GM18499 (cell line): ENCODE data around the gene ODR4.
"Not testable (repeated sequence)": the region's sequence is repeated elsewhere in the genome, so short reads cannot be mapped to it uniquely, and the experiment has no call there.

ENCODE experiments used
- ATAC-seq: cut with Tn5 transposase; IDR thresholded peaks from one replicate; pipeline ENCODE4 v1.9.1; 2021; ENCODE audit warnings: moderate number of reproducible peaks; ENCODE audit not compliant: insufficient read depth, unreplicated experiment

The ODR4 gene

GRCh38 chr1:186420923-186421322 is 45.3 kb downstream of the ODR4 start:
- peak; percentile 89 for ATAC-seq

- no peak for ATAC-seq
Measured at GRCh38 chr1:186421446-186421845, 45.8 kb downstream of the ODR4 start.

GRCh38 chr1:186424539-186424938 is 48.9 kb downstream of the ODR4 start:
- no peak for ATAC-seq

DNA sequence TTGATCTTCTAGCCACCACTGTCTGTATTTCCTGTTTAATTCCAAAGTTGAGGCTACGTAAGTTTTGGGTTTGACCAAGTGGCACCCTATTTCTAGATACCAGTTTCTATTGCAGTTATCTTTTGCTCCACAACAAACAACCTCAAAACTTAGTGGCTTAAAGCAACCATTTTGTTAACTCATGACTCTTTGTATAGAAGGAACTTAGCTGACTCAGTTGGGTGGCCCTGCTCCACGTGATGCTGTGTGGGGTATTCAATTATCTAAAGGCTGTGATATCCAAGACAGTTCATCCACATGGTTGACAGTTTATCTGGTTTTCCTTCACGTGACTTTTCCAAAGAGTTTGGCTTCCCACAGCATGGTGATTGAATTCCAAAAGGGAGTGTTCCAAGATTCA is 50.5 kb downstream of the ODR4 start:
- no peak for ATAC-seq

GRCh38 chr1:186429017-186429416 is 53.4 kb downstream of the ODR4 start:
- ATAC-seq = no peak

DNA sequence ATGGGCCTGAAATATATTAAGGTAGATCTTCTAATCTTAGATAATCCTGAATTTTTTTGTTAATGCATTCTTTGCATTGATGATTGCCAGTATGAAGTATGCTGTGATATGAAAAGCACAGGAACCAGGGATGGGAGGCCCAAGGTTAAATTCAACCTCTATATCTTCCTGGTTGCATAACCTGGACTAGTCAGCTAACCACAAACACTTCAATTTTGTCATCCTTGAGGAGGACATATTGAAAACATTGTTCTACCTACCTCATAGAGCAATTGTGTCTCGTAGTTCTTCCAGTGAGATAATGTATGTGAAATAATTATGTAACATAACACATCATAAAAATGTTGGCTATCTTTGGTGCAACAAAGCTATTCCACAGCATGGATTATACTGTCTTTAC is 59.7 kb downstream of the ODR4 start:
- ATAC-seq = no peak

DNA sequence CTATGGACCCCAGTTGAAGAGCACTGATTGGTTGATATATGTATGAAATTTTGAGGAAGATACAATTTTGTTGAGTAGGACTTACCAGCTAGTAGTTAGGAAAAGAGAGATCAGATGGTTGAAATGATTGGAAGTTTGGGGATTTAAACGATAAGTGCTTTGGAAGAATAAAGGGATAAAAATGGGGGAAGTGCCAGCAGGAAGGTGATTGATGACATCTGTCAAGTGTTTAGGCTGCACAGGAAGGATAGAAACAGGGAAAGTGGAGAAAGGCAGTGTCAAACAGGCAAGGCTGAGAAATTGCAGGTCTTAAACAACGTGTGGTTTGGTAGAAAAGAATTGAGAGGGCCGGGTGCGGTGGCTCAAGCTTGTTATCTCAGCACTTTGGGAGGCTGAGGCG is 62.9 kb downstream of the ODR4 start:
- ATAC-seq = no peak

DNA sequence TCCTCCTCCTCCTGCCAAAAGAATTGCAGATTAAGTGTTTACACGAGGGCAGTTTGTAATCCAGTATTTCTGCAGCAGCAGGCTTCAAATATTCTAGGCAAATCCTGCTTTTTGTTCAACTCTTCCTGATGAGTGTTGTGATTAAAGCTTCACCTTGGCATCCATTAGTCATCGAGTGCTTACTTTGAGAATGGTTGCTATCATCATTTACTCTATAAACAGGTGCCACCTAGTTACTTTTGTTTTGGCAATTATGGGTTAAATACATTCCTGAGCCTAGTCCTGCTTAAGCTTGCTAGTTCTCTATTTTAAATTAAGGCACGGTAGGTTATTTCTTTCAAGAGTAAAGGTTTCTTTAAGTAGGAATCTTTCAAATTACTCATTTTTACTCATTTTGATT is 64.9 kb downstream of the ODR4 start:
- no peak for ATAC-seq

DNA sequence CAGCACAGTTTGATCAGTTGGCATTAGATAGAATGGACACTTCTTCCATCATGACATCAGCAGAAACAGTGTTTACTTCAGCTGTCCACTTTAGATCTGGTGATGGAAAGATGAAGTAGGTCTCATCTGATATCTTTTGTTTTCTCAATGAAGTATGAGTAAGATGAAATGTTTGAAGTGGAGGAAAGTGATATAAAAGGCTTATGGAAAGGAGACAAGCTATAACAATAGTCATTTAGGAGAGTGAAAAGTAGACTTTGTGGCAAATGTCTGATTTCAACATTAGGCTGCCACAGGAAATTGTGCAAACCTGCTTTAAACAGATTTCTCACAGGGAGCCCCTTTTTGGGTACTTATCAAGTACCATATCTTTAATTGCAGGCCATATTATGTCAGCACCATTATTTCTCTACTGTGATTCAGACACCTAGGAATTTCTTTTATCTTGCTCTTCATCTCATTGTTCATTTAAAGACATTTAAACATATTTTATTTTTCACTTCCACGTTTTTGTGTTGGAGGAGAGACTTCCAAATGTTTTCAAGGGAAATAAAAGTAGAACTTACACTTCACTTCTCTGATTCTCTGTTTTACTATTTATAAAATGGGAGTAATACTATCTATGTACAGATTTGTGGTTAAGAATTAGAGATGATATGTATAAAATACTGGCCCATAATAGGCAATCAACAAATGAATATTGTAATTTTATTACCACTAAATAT is 67.2 kb downstream of the ODR4 start:
- ATAC-seq = no peak

- ATAC-seq = peak; percentile 51
Measured at GRCh38 chr1:186443638-186444037, 68.0 kb downstream of the ODR4 start.

GRCh38 chr1:186446152-186446551 is 70.5 kb downstream of the ODR4 start:
- ATAC-seq = no peak

- ATAC-seq = no peak
Measured at GRCh38 chr1:186454981-186455380, 79.3 kb downstream of the ODR4 start.

- ATAC-seq = no peak
Measured at GRCh38 chr1:186456729-186457255, 81.2 kb downstream of the ODR4 start.

- ATAC-seq = not testable (repeated sequence)
Measured at GRCh38 chr1:186459161-186459560, 83.5 kb downstream of the ODR4 start.

DNA sequence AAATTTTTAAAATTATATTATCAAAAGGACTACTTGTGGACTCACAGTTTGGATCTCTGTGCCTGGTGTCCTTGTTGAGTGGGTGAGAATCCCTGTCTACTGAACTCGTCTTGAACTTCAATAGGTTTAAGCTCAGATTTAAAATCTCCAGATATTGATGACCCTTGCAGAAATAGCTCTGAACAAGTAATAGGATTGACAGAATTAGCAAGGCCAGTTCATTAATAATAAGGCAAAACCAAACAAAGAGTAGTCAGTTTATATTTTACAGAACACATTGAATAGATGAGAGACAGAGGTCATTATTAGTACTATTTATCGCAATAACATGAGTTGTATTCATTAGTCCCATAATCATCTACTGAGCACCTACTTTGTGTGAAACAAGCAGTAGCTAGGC is 85.4 kb downstream of the ODR4 start, which contains the start of gene PDC:
TSS of gene PDC (minus strand) at position 101 of the 400 bp plus-strand sequence. CDS start 11,655 bp downstream, outside the sequence.
- no peak for ATAC-seq

DNA sequence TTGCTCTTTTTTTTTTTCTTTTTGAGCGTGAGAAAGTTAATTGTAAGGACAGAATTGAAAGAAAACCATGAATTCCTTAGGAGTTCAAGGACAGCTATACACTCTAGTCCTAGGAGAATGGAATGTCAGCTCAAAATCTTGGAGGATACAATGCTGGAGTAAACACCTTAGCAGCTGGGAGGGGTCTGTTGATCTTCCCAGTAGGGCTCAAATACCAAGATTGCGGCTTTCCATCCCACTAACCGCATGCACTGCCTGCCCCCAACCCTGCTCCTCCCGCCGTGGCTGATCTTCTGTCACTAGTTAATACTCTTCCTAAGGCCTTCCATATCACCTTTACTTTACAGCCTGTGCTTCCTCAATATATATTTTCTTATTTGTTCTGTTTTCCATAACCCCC is 87.9 kb downstream of the ODR4 start:
- ATAC-seq = no peak

- ATAC-seq = no peak
Measured at GRCh38 chr1:186463926-186464325, 88.3 kb downstream of the ODR4 start.

- ATAC-seq = not testable (repeated sequence)
Measured at GRCh38 chr1:186465491-186465890, 89.9 kb downstream of the ODR4 start.

DNA sequence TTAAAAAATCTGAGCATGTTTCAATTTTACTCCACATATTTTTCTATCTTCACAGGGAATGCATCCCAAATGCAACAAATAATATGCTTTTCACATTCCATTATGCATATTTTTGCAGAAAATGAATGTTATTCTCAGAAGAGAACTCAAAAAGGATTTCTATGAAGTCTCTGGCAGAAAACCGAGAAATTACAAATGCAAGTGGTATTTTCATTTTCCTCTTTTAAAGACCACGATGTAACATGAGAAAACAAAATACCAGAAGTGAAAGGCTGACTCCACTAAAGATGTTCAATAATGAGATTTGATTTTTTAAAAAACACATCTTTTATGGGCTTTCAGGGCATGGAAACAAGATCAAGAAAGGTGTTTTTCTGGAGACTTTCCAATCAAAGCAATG is 90.3 kb downstream of the ODR4 start:
- no peak for ATAC-seq
